ENCODE results near the gene SRSF9.
A peak's percentile ranks its signal among the peaks of the same experiment; 100 is the strongest.
"Not testable (repeated sequence)": the region's sequence is repeated elsewhere in the genome, so short reads cannot be mapped to it uniquely, and the experiment has no call there.

The SRSF9 gene

GRCh38 chr12:120446844-120447178 is 22.7 kb downstream of the SRSF9 start:
- DNase-seq: not testable (repeated sequence)

- DNase-seq: peak; percentile 88
Observed at GRCh38 chr12:120445911-120446843, 23.4 kb downstream of the SRSF9 start, which contains the start of the genes GATC and TRIAP1. GATC (plus strand) TSS chr12:120446444; CDS start chr12:120446481, 37 bp downstream. TRIAP1 (minus strand) TSS chr12:120446384; CDS start chr12:120446372, 12 bp downstream.

- DNase-seq: no peak
Observed at GRCh38 chr12:120444676-120445075, 24.9 kb downstream of the SRSF9 start.

- DNase-seq: peak; percentile 65
Observed at GRCh38 chr12:120439646-120440247, 29.8 kb downstream of the SRSF9 start.

- DNase-seq: no peak
Observed at GRCh38 chr12:120438495-120439198, 30.9 kb downstream of the SRSF9 start.

- peak; percentile 94 for DNase-seq
Observed at GRCh38 chr12:120437735-120438494, 31.6 kb downstream of the SRSF9 start, which contains the start of gene COX6A1. COX6A1 (plus strand) TSS chr12:120438113; CDS start chr12:120438127, 14 bp downstream.

GRCh38 chr12:120432772-120433525 is 36.6 kb downstream of the SRSF9 start:
- no peak for DNase-seq

GRCh38 chr12:120429368-120429767 is 40.2 kb downstream of the SRSF9 start:
- no peak for DNase-seq

GRCh38 chr12:120428597-120429229 is 40.8 kb downstream of the SRSF9 start:
- no peak for DNase-seq

GRCh38 chr12:120425797-120426196 is 43.8 kb downstream of the SRSF9 start:
- DNase-seq: no peak

- DNase-seq: no peak
Observed at GRCh38 chr12:120422892-120423456, 46.6 kb downstream of the SRSF9 start.

- DNase-seq: no peak
Observed at GRCh38 chr12:120421701-120422100, 47.8 kb downstream of the SRSF9 start.

- DNase-seq: no peak
Observed at GRCh38 chr12:120417917-120418580, 51.5 kb downstream of the SRSF9 start.

- DNase-seq: no peak
Observed at GRCh38 chr12:120416490-120417216, 52.9 kb downstream of the SRSF9 start.

- DNase-seq: no peak
Observed at GRCh38 chr12:120413901-120414695, 55.5 kb downstream of the SRSF9 start.

GRCh38 chr12:120412421-120412820 is 57.1 kb downstream of the SRSF9 start:
- no peak for DNase-seq
